ENCODE measurements around the gene PREX1.

DNA sequence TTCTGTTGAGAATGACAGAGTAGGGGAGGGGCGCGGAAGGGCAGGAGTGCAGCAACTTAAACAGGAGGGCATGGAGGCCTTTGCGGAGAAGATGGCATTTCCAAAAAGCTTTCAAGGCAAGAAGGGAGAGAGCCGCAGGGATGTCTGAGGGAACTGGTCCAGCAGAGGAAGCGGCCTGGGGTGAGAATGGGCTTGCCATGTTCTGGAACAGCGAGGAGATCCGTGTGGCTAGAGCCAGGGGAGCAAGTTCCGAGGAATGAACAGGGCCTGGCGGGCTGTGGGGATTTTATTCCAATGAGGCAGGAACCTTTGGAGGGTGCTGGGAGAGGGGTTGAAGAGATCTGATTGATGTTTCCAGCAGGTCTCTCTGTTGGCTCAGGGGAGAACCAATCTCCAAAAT is 86.1 kb downstream of the PREX1 start:
- no peak for TF ChIP-seq JUND (IDR thresholded peaks at IDR 0.05)
- TF ChIP-seq, protein P1, sequence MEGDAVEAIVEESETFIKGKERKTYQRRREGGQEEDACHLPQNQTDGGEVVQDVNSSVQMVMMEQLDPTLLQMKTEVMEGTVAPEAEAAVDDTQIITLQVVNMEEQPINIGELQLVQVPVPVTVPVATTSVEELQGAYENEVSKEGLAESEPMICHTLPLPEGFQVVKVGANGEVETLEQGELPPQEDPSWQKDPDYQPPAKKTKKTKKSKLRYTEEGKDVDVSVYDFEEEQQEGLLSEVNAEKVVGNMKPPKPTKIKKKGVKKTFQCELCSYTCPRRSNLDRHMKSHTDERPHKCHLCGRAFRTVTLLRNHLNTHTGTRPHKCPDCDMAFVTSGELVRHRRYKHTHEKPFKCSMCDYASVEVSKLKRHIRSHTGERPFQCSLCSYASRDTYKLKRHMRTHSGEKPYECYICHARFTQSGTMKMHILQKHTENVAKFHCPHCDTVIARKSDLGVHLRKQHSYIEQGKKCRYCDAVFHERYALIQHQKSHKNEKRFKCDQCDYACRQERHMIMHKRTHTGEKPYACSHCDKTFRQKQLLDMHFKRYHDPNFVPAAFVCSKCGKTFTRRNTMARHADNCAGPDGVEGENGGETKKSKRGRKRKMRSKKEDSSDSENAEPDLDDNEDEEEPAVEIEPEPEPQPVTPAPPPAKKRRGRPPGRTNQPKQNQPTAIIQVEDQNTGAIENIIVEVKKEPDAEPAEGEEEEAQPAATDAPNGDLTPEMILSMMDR (IDR thresholded peaks at IDR 0.05) = no peak
- TF ChIP-seq USF1 (IDR thresholded peaks at IDR 0.05; ENCODE audit: borderline replicate concordance, low read depth) = no peak
- TF ChIP-seq EP300 (IDR thresholded peaks at IDR 0.05; ENCODE audit: borderline replicate concordance in 1 of 2, low read depth in 1 of 2, low read length in 1 of 2) = no peak
